NAMALWA (cell line): ENCODE results near the gene TBC1D24.
"Not testable (repeated sequence)": the region's sequence is repeated elsewhere in the genome, so short reads cannot be mapped to it uniquely, and the experiment has no call there.

Source experiments
- DNase-seq: peaks from one replicate; pipeline ENCODE4 v3.0.0-alpha.2; 2015; ENCODE audit warnings: low spot score

The TBC1D24 gene

DNA sequence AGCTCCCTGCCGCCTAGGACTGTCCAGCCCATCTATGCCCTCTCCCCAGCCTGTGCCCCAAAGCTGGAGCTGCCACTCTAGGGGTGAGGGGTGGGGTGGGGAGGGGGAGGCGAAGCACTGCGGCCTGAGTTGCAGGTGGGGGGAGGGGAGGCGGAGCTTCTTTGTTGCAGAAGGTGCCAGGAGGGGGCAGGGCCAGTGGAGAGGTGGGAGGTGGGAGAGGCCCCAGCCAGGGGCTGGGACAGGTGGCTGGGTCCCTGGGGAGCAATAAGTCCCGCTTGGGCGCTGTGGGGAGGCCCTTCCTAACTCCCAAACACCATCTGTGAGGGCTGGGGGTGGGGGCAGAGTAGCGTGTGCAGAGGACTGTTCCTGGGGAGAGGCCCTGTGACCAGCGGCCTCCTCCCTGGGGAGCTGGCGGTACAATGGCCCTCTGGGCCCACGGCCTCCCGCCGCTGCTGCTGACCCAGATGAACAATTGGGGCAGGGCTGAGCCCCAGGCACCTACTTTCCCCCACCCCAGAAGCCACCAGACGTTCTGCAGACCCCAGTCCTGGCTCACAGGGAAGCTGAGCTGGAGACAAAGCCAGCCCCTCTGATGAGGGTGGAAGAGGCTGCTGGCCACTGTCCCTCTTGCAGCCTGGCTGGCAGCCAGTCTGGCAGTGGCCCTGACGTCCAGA is 6.1 kb upstream of the TBC1D24 start:
- peak; percentile 95 for DNase-seq

DNA sequence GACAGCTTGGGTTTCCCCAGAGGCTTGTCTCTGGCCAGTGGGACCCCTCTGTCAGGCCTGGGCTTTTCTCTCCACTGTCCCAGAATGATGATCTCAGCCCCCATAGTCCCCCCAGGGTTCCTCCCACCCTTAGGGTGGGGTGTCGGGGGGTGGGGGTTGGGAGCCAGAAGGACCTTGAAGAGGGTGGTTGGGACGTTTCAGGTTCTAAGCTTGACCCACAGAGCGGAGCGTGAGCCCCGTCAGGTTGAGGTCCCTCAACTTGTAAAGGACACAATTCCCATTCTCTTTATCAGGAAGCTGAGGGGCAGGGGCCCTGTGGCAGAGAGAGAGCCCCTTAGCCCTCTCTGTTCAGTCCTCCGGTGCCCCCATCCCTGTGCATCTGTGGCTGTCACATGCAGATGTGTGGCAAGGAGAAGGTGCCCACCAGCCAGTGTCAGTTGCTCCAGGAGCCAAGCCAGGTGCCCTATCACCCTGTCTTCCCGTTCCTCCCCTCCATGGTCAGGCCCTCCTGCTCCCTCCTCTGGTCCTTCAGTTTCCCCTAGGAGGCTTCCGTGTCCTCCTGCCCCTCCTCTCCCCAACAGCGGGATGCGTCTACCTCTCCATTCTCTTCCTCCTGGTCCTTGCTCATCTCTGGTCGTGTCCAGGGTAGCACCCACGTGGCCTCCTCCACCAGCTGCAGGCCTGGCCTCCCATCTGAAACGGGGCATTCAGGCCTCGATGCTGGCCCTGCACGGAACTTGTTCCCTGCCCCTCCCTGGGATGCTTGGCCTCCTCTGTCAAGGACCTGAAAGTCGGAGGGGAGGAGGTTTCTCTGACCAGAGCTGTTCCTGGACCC is 5.3 kb upstream of the TBC1D24 start:
- peak; percentile 62 for DNase-seq

DNA sequence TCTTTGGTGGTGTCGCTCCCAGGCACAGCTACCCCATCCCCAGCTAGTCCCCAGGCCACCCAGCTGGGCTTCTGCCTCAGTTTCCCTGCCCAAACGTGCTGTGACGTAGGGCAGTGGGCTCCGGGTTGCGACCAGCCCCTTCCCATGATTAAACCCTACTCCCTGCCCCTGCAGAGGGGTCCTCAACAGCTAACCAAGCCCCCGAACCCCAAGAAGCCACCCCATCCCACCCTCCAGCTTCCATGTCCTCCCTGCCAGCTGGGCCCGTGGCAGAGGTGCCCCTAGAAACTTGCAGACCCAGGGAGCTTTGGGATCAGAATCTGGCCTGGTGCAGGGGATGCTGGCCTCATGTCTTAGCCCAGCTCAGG is 4.7 kb upstream of the TBC1D24 start:
- no peak for DNase-seq

DNA sequence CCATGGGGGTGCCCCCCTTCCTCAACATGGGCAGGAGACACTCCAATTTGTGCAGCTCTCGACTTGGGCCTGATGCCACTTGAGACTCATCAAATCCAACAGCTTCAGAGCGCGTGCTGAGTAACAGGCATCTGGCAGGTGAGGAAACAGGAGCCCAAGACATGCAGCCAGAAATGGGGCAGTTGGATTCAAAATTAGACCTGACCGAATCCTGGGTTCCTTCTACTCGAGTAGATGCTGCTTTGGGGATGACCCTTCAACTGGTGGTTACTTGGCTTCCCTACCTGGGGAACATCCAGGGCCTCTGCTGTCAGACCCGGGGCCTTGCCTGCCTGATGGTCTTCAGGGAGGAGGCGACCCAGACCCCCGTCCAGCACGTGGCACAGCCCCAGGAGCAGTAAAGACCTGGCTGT is 4.3 kb upstream of the TBC1D24 start:
- DNase-seq = peak; percentile 78

DNA sequence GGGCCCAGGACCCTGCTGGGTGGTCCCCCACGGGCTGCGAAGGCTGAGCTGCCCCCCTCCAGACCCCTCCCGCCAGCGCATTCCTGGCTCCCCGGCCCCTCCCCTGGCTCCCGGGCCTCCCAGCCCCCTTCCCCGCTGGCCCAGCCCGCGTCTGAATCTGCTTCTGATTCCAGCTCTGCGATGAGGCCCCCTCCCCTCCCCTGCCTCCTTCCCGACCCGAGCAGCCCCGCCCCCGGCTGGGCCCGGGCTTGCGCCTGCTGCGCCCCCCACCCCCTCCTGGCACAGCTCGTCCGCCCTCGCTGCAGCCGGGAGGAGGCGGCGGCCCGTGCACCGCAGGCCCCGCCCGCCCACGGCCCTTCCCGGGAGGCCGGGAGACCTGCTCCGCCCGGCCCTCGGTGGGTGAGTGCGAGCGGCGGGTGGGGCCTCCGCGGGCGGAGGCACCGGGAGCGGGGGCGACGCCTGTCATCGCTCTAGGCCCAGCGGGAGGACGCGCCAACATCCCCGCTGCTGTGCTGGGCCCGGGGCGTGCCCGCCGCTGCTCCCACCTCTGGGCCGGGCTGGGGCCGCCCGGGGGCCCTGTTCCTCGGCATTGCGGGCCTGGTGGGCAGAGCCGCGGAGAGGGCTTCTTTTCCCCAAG is 3.8 kb upstream of the TBC1D24 start, which contains the start of gene NTN3:
Gene NTN3, plus strand, starts transcription at position 282 of the 637 bp plus-strand sequence. CDS start 405 bp downstream, outside the sequence.
- peak; percentile 46 for DNase-seq

DNA sequence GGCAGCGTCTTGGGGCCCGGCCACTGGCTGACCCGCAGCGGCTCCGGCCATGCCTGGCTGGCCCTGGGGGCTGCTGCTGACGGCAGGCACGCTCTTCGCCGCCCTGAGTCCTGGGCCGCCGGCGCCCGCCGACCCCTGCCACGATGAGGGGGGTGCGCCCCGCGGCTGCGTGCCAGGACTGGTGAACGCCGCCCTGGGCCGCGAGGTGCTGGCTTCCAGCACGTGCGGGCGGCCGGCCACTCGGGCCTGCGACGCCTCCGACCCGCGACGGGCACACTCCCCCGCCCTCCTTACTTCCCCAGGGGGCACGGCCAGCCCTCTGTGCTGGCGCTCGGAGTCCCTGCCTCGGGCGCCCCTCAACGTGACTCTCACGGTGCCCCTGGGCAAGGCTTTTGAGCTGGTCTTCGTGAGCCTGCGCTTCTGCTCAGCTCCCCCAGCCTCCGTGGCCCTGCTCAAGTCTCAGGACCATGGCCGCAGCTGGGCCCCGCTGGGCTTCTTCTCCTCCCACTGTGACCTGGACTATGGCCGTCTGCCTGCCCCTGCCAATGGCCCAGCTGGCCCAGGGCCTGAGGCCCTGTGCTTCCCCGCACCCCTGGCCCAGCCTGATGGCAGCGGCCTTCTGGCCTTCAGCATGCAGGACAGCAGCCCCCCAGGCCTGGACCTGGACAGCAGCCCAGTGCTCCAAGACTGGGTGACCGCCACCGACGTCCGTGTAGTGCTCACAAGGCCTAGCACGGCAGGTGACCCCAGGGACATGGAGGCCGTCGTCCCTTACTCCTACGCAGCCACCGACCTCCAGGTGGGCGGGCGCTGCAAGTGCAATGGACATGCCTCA is 3.1 kb upstream of the TBC1D24 start:
- peak; percentile 43 for DNase-seq

DNA sequence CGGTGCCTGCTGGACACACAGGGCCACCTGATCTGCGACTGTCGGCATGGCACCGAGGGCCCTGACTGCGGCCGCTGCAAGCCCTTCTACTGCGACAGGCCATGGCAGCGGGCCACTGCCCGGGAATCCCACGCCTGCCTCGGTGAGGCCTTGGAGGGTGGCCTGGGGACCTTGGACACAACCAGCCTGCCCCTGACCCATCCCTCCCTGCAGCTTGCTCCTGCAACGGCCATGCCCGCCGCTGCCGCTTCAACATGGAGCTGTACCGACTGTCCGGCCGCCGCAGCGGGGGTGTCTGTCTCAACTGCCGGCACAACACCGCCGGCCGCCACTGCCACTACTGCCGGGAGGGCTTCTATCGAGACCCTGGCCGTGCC is 2.5 kb upstream of the TBC1D24 start:
- DNase-seq = no peak

DNA sequence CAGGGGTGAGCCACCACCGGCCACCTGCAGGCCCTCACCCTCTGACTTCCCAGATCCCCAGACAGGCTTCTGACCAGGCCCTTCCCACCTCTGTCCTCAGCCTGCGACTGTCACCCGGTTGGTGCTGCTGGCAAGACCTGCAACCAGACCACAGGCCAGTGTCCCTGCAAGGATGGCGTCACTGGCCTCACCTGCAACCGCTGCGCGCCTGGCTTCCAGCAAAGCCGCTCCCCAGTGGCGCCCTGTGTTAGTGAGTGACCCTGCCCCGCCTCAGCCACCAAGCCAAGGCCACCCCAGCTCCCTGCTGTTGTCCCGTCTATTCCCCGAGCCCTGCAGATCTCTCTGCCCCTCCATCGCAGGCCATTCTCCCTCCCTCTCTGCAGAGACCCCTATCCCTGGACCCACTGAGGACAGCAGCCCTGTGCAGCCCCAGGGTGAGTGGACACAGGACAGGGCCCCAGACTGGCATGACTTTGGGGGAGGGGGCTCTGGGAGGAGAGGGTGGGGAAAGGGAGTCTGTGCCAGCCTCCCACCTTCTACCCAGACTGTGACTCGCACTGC is 2.0 kb upstream of the TBC1D24 start:
- no peak for DNase-seq

DNA sequence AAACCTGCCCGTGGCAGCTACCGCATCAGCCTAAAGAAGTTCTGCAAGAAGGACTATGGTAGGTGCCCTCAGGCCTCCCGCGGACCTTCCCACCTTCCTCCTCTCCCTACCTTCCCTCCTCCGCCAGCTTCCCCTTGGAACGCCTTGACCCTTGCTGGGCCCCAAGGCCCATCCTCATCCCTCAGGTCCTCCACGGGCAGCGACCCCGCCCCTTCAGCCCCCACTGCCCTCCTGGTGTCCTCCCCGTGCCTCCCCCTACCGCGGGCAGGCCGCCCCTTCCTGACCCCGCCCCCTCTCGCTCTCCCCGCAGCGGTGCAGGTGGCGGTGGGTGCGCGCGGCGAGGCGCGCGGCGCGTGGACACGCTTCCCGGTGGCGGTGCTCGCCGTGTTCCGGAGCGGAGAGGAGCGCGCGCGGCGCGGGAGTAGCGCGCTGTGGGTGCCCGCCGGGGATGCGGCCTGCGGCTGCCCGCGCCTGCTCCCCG is 1.4 kb upstream of the TBC1D24 start:
- peak; percentile 55 for DNase-seq

DNA sequence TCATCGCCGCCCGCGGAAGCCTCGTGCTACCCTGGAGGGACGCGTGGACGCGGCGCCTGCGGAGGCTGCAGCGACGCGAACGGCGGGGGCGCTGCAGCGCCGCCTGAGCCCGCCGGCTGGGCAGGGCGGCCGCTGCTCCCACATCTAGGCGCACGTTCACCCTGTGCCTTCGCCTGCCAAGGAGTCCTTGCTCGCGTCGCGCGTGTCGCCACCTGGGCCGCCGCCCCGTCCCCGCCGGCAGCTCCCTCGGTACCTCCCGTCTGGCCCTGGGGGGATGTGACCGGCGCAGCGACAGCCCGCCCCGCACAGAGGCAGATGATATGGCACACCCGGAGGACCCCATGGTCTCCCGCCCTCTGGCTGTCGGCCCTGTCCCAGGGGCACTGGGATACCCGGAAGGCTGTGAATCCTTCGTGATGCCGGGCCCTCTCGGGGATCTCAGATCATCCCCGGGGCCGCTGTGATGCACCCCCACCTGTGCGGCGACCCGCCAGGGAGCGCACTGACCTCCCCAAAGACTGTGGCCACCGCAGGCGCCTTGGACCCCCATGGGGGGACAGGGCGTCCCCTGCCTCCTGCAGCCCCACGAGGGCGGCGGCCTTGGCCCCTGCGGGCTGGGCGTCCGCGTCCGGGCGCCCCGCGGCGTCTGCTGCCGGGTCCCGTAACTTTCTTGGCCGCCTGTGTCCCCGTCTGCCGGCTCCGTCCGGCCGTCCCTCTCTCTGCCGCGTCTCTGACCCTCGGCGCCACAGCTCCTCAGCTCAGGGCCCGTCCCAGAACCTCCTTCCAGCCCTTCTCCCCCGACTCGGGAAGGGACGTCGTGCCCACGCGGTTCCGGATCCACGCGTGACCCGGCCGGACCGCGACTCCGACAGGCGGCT is 689 bp upstream of the TBC1D24 start:
- peak; percentile 70 for DNase-seq

DNA sequence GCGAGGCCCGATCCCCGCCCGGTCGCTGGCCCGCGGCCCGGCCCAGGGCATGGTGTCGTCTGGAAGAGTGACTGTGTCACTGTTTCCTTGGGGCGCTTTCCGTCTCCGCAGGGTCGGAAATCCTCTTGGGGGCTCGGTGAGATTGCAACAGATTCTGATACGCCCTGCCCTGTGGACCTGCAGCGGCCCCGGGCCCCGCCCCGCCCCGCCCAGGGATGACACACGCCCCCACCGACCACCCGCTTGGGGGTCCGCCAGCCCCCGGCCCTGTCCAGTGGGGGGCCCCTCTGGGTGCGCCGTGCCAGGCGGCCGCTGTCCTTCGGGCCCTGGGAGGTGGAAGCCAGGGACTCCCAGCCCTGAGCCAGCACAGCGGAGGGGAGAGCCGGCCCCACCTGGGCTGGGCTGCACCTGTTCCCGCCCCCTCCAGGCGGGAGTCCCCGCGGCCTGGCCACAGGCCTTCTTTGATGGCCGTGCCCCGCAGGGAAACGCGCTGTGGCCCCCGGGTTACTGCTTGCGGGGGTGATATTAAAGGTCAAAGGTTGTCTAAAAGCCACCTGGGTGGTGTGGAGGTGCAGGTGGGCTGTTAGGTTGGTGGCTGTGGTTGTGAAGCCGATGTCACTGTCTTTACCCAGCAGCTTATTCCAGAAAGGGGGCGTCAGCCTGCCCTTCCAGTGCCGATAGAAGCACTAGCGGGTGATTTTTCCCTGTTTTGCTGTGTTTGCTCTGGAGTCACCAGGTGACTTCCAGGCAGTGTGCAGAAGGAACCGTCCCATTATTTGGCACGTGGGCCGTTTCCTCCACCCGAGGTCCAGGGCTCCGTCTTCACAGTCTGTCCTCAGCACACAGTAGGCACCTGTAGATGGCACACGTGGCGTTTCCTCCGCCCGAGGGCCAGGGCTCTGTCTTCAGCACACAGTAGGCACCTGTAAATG is 752 bp downstream of the TBC1D24 start:
- DNase-seq = peak; percentile 72

DNA sequence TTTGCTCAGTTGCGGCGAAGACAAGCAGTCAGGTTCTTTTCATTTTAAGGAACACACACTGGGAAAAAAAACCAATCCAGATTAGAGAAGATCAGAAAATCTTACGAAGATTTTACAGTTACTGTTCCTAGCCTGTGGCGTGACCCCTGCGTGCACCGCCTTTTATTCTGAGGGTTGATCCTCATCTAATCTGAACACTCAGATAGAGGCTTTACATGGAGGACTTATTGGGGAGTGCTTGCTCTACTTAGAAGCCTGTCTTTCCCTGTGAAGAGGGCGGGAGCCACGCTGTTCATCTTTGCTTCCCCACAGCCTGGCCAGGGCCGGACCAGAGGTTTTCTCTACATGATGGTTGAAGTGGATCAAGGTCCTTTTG is 1.4 kb downstream of the TBC1D24 start:
- DNase-seq = no peak

DNA sequence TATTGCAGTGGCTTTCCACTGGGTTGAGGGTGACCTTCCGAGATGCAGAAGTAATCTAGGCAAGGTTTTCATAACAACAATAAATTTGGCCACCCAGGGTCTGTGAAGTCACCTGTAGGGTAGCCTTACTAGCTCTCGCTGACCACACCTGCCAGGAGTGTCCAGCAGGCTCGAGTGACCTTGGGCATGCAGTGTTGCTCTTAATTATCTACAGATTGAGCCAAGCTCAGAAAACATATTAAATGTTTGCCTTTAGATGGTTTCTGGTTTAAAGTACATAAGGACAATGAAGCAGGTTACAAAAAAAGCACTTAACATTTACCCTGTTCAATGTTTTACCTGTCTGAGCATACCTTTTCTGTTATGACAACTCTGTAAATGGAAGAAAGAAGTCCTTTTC is 1.8 kb downstream of the TBC1D24 start:
- DNase-seq = no peak

DNA sequence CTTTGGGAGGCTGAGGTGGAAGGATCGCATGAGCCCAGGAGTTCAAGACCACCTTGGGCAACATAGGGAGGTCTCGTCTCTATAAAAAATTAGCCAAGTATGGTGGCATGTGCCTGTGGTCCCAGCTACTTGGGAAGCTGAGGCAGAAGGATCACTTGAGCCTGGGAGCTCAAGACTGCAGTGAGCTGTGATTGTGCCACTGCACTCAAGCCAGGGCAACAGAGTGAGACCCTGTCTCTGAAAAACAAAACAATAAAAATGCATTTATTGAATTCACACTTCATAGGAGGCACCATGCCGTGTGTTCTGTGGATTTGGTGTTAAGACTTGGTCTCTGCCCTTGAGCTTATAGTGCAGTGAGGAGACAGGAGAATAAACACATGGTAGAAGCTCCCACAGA is 2.4 kb downstream of the TBC1D24 start:
- no peak for DNase-seq

DNA sequence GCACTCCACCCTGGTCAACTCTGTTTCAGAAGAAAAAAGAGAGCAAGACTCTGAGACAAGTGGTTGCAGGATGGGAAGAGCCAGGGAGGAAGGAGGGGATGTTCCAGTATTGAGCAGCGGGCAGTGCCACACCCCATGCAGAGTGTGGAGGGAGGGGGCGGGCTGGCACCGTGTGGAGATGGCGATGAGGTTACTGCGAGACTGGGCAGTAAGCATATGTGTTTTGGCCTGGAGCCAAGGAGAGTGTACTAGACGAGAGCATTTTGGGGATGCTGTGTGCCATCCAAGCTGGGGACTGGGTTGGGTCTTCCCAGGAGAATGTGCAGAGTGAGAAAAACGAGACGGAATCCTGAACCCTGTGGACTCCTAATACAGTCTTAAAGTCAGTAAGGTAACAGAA is 3.4 kb downstream of the TBC1D24 start:
- no peak for DNase-seq

DNA sequence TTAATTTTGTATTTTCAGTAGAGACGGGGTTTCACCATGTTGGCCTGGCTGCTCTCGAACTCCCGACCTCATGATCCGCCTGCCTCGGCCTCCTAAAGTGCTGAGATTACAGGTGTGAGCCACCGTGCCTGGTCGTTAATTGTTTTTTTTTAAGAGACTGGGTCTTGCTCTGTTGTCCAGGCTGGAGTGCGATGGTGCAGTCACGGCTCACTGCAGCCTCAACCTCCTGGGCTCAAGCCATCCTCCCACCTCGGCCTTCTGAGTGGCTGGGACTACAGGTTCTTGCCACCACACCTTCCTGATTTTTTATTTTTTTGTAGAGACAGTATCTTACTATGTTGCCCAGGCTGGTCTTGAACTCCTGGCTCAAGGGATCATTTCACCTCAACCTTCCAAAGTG is 5.1 kb downstream of the TBC1D24 start:
- not testable (repeated sequence) for DNase-seq

DNA sequence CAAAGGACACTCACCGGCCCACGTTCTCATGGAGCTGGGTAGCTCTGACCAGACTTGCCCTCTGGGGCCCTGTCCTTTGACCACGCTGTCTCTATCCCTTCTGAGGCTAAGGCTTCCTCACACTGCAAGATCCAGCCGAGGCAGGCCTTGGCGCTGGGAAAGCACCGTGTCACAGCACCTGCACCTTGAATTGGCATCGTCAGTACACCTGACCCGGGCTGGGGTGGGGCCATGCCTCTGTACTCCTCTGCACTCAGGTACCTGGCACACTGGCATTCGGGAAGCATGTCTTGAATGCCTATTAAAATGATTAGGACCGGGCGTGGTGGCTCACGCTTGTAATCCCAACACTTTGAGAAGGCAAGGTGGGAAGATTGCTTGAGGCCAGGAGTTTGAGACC is 6.0 kb downstream of the TBC1D24 start:
- no peak for DNase-seq

DNA sequence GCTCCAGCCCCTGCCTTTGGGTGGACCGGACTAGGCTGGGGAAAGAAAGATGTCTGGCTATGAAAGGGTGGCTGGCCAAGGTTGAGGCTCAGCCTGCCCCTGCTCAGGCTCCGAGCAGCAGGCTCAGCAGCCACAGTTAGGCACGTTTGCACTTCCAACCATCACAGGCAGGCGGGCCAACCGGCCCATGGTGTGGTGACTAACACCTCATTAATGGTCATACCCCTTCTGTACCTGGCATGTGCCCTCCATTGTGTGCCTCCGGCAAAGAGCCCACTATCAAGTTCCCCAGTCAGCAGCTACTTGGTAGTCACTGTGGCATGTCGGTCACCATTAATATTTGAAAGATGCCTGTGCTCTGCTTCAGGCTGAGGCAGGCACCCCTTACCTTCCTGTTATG is 6.7 kb downstream of the TBC1D24 start:
- DNase-seq = no peak

DNA sequence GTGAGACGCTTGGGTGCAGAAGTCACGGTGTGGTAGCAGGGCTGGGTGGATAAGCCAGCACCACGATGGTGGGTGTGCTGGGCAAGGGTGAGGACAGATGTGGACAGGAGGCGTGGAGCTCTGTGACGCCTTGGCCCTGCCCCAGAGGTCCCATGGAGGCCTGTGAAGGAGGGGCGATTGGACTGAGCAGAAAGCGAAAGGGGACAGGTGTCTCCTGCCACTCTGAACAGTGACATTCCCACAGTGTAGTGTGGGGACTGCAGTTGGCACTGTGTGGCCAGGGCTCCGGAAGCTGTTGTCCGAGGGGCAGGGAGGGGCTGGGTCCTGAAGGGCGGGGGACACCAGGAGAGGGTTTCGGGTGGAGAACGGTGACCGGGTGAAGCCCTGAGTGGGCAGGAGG is 7.3 kb downstream of the TBC1D24 start:
- DNase-seq = no peak
